IMR-90 (cell line): ENCODE data around the gene ST3GAL3.

ENCODE experiments used
- CTCF ChIP-seq: conservative IDR thresholded peaks from 2 replicates; pipeline ENCODE4 v1.5.1; 2012; ENCODE audit warnings: mild to moderate bottlenecking, low read depth, low read length, improper control_type of control experiment
- MAZ ChIP-seq: IDR thresholded peaks from 2 replicates; pipeline ENCODE4 v1.6.1; 2012; ENCODE audit warnings: low read depth, mild to moderate bottlenecking, low read length, improper control_type of control experiment, moderate library complexity, borderline replicate concordance
- POLR2A ChIP-seq: IDR thresholded peaks from 2 replicates; pipeline ENCODE4 v1.6.1; 2012; ENCODE audit warnings: mild to moderate bottlenecking, low read depth, low read length

- TF ChIP-seq MAZ: no peak
- no peak for TF ChIP-seq CTCF
- no peak for TF ChIP-seq POLR2A
These were observed 37.5 kb upstream of the ST3GAL3 start for GRCh38 chr1:43669878-43670277.
